Brain microvascular endothelial cell (primary cell): ENCODE data around the gene LRRC1.

Experiments
- DNase-seq: peaks from one replicate; pipeline ENCODE4 v3.0.0-alpha.2; 2020
- H3K27ac ChIP-seq: fragments of 250-450 bp; sonication (Bioruptor Pico); 2 replicates; pipeline ENCODE4 v1.5.1; 2020; ENCODE audit warnings: mild to moderate bottlenecking, moderate library complexity
- H3K27me3 ChIP-seq: fragments of 250-450 bp; sonication (Bioruptor Pico); replicated peaks from 2 replicates; pipeline ENCODE4 v1.5.1; 2020; ENCODE audit warnings: mild to moderate bottlenecking
- H3K36me3 ChIP-seq: fragments of 250-450 bp; sonication (Bioruptor Pico); replicated peaks from 2 replicates; pipeline ENCODE4 v1.5.1; 2020; ENCODE audit warnings: mild to moderate bottlenecking
- H3K4me3 ChIP-seq: 2 replicates; pipeline ENCODE4 v1.5.1; 2011; ENCODE audit warnings: low read depth, mild to moderate bottlenecking, control low read depth, low read length, moderate library complexity
- CTCF ChIP-seq: IDR thresholded peaks from 2 replicates; pipeline ENCODE4 v1.5.1; 2011; ENCODE audit warnings: low read depth, mild to moderate bottlenecking, moderate library complexity, low read length, control low read depth, inconsistent platforms; ENCODE audit errors: missing control alignments
- in situ Hi-C: cut with HindIII; loops from 2 replicates; pipeline ENCODE4 v1.10.0; 2017; ENCODE audit warnings: low sequenced_read_pairs, low pct_ligation_motif_present

Gene LRRC1

GRCh38 chr6:53831936-53832660, 37.3 kb downstream of the LRRC1 start:
- Histone ChIP-seq H3K27me3 (no peaks in the 10 kb centered on the region), H3K36me3 (no peaks in the 10 kb centered on the region), H3K27ac (no peak overlapping the region), H3K4me3 (no peak overlapping the region)
- no peak for TF ChIP-seq CTCF
- DNase-seq: no peak
- in situ Hi-C loops: no loop called here

GRCh38 chr6:53833155-53833554, 38.4 kb downstream of the LRRC1 start:
- no peak for TF ChIP-seq CTCF
- no peak for DNase-seq
- Histone ChIP-seq H3K36me3 (no peaks in the 10 kb centered on the region), H3K4me3 (no peak overlapping the region), H3K27ac (no peak overlapping the region), H3K27me3 (no peaks in the 10 kb centered on the region)
- in situ Hi-C loops: no loop called here

- Histone ChIP-seq H3K4me3 (no peak overlapping the region), H3K27ac (no peak overlapping the region), H3K27me3 (no peaks in the 10 kb centered on the region), H3K36me3 (no peaks in the 10 kb centered on the region)
- DNase-seq: no peak
- no peak for TF ChIP-seq CTCF
- in situ Hi-C loops: no loop called here
These were observed 39.3 kb downstream of the LRRC1 start for GRCh38 chr6:53834132-53834531.

DNA sequence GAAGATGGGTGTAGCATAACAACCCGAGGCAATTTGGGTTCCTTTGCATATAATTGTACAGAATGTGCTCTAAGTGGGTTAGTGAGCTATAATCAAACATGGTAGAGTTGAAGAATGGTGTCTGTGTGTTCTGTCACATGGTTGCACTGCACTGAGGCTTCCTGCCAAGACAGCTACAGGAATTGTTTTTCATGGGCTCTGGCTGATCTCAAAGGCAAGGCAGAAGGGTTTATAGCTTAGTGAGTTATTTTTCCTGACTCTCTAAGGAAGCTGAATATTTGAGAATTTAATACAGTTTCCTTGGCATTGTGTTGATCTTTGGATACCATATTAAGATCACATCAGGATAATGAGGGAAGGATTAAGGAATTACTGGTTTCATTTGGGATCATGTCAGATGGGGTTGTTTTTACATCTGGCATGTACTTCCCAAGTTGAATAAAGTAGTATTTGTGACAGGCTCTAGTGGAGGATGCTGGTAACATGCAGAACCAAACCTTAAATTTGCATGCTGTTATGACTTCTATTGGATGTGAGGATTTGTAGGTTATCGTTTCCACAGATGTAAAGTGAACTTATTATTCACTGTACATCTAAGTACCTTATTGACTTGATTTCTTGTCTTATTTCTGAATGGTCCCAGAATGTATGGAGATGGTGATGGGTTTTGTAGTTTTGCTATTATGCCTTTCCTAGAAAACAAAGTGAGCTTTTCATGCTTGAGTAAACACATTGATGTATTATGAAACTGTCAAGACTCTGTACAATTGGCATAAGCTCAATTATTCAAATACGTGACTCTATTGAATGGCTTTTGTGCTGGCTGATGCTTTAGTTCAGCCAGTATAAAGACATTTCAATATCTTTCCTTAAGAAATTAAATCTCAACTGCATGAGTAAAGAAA, 43.3 kb downstream of the LRRC1 start:
- no peak overlapping the region for H3K27ac ChIP-seq
- no peak overlapping the region for H3K4me3 ChIP-seq
- H3K27me3 ChIP-seq: no peaks in the 10 kb centered on the region
- DNase-seq: no peak
- in situ Hi-C loops: no loop called here
- no peak for TF ChIP-seq CTCF
- no peaks in the 10 kb centered on the region for H3K36me3 ChIP-seq

- no peaks in the 10 kb centered on the region for H3K36me3 ChIP-seq
- in situ Hi-C loops: no loop called here
- TF ChIP-seq CTCF: no peak
These were observed 45.2 kb downstream of the LRRC1 start for GRCh38 chr6:53840027-53840426.

More at GRCh38 chr6:53840027-53840426, 45.2 kb downstream of the LRRC1 start:
- H3K4me3 ChIP-seq: no peak overlapping the region
- no peak overlapping the region for H3K27ac ChIP-seq
- no peaks in the 10 kb centered on the region for H3K27me3 ChIP-seq
- no peak for DNase-seq
